GM10266 (cell line): Measurements from ENCODE around the gene PNPLA8.
"Not testable (repeated sequence)": the region's sequence is repeated elsewhere in the genome, so short reads cannot be mapped to it uniquely, and the experiment has no call there.

ENCODE experiments used
- DNase-seq: peaks from one replicate; pipeline ENCODE4 v3.0.0; 2012; ENCODE audit errors: extremely low spot score
- CTCF ChIP-seq: IDR thresholded peaks from 2 replicates; pipeline ENCODE4 v1.5.1; 2012; ENCODE audit warnings: mild to moderate bottlenecking, low read depth; ENCODE audit not compliant: control insufficient read depth, insufficient read depth; ENCODE audit errors: missing control alignments

Gene PNPLA8

GRCh38 chr7:108468246-108468645, 57.7 kb downstream of the PNPLA8 start:
- no peak for DNase-seq
- no peak for TF ChIP-seq CTCF

GRCh38 chr7:108467391-108467790, 58.5 kb downstream of the PNPLA8 start:
- no peak for TF ChIP-seq CTCF
- no peak for DNase-seq

GRCh38 chr7:108466322-108466721, 59.6 kb downstream of the PNPLA8 start:
- DNase-seq, result not testable (repeated sequence)

- no peak for TF ChIP-seq CTCF
- no peak for DNase-seq
These were observed 61.2 kb downstream of the PNPLA8 start for GRCh38 chr7:108464743-108465142.

- no peak for DNase-seq
- no peak for TF ChIP-seq CTCF
These were observed 62.3 kb downstream of the PNPLA8 start for GRCh38 chr7:108463613-108464012.

GRCh38 chr7:108461840-108462239, 64.1 kb downstream of the PNPLA8 start:
- no peak for DNase-seq

GRCh38 chr7:108460964-108461363, 65.0 kb downstream of the PNPLA8 start:
- no peak for TF ChIP-seq CTCF
- DNase-seq, result no peak

More at GRCh38 chr7:108461840-108462239, 64.1 kb downstream of the PNPLA8 start:
- TF ChIP-seq CTCF, result no peak

- peak; percentile 65 for DNase-seq
These were observed 65.9 kb downstream of the PNPLA8 start for GRCh38 chr7:108459922-108460551.

More at GRCh38 chr7:108459922-108460551, 65.9 kb downstream of the PNPLA8 start:
- TF ChIP-seq CTCF, result peak; percentile 56
